Thyroid gland (tissue), 4 donors: ENCODE measurements around the gene TNS3. TPM values are rescaled to one million over a fixed set of nuclear protein-coding genes. Genes with fewer than 3 reads are reported as not detected.
A peak's percentile ranks its signal among the peaks of the same experiment; 100 is the strongest.

Experiments
- DNase-seq, 2 donors: peaks; one replicate each; pipeline ENCODE4 v3.0.0-alpha.2; 2019
- H3K27ac ChIP-seq, 3 donors: fragments of 200-600 bp; sonication (generic); 1 replicate in 2 of 3; 2 replicates in 1 of 3; pipeline ENCODE4 v1.5.1; 2016 to 2019; ENCODE audit warnings: mild to moderate bottlenecking in 1 of 3, moderate library complexity in 1 of 3
- H3K27me3 ChIP-seq: fragments of 200-600 bp; sonication (generic); one replicate; pipeline ENCODE4 v1.5.1; 2019
- H3K36me3 ChIP-seq, 2 donors: fragments of 200-600 bp; sonication (generic); one replicate each; pipeline ENCODE4 v1.5.1; 2016 to 2019
- H3K4me1 ChIP-seq, 2 donors: fragments of 200-600 bp; sonication (generic); one replicate each; pipeline ENCODE4 v1.5.1; 2017 to 2019
- H3K4me3 ChIP-seq, 3 donors: fragments of 200-600 bp; sonication (generic); replicated peaks in 1 of 3; 1 replicate in 2 of 3; 2 replicates in 1 of 3; pipeline ENCODE4 v1.5.1; 2016; ENCODE audit warnings: mild to moderate bottlenecking in 1 of 3
- H3K9me3 ChIP-seq: fragments of 200-600 bp; sonication (generic); one replicate; pipeline ENCODE4 v1.5.1; 2017
- CTCF ChIP-seq, 6 experiments: fragments of 200-600 bp in 3 of 6; fragments of 450-650 bp in 3 of 6; sonication (generic) in 3 of 6; IDR thresholded peaks; one replicate each; pipeline ENCODE4 v1.5.1; 2016 to 2019; ENCODE audit warnings: antibody characterized with exemption in 6 of 6, mild to moderate bottlenecking in 2 of 6, inconsistent platforms in 1 of 6, moderate library complexity in 1 of 6
- POLR2A ChIP-seq, 2 donors: fragments of 450-650 bp; IDR thresholded peaks; one replicate each; pipeline ENCODE4 v1.6.1; 2017; ENCODE audit warnings: antibody characterized with exemption in 2 of 2, mild to moderate bottlenecking in 2 of 2, moderate library complexity in 1 of 2
- WGBS, 2 donors: methylation state at CpG; one replicate each; pipeline ENCODE4 v1.1.5; 2017; 5-methylcytosine and 5-hydroxymethylcytosine counted together
- intact Hi-C: fragments of 100-400 bp; cut with DNase I; formaldehyde crosslinking; loops from one replicate; pipeline ENCODE4 v1.15.1; 2023
- total RNA-seq, 4 donors: library from RNA; depleted of rRNA; stranded (reverse); fragments of >200 nt; gene quantifications; one replicate each; pipeline ENCODE4 v1.2.3, GENCODE V29; 2016

Gene TNS3
- total RNA-seq, 4 donors from 2014 or later: 65.8 to 93.0 (median 80.7) TPM

GRCh38 chr7:47484457-47484856, 97.5 kb downstream of the TNS3 start:
- no peak for TF ChIP-seq CTCF (IDR thresholded peaks at IDR 0.05)
- no peak for TF ChIP-seq POLR2A (IDR thresholded peaks at IDR 0.05)
- Histone ChIP-seq H3K27me3 (no peaks in the 10 kb centered on the region), H3K36me3 (no peaks in the 10 kb centered on the region), H3K4me1 (peaks cover 18 to 59% of the 10 kb centered on the region in 2 donors), H3K9me3 (no peaks in the 10 kb centered on the region), H3K27ac (no peak overlapping the region), H3K4me3 (no peak overlapping the region)
- WGBS, 2 donors: 92 to 96% methylated on average over 5 to 7 of the region's 7 CpGs
- DNase-seq: no peak
- intact Hi-C loops: no loop called here

GRCh38 chr7:47483604-47484273, 98.2 kb downstream of the TNS3 start:
- Histone ChIP-seq H3K4me1 (peaks cover 18 to 62% of the 10 kb centered on the region in 2 donors), H3K4me3 (no peak overlapping the region), H3K27me3 (no peaks in the 10 kb centered on the region), H3K36me3 (no peaks in the 10 kb centered on the region), H3K27ac (no peak overlapping the region), H3K9me3 (no peaks in the 10 kb centered on the region)
- no peak for TF ChIP-seq POLR2A (IDR thresholded peaks at IDR 0.05)
- no peak for TF ChIP-seq CTCF (IDR thresholded peaks at IDR 0.05)
- intact Hi-C loops: no loop called here
- WGBS, 2 donors: 90 to 92% methylated on average over 15 to 16 of the region's 16 CpGs
- no peak for DNase-seq

GRCh38 chr7:47482013-47482875, 99.7 kb downstream of the TNS3 start:
- Histone ChIP-seq H3K27me3 (no peaks in the 10 kb centered on the region), H3K4me1 (peaks cover 21 to 67% of the 10 kb centered on the region in 2 donors), H3K27ac (peak overlapping the region in 2 of 3 donors; percentile 36 to 72), H3K4me3 (no peak overlapping the region), H3K9me3 (no peaks in the 10 kb centered on the region), H3K36me3 (no peaks in the 10 kb centered on the region)
- intact Hi-C loops: no loop called here
- TF ChIP-seq CTCF (IDR thresholded peaks at IDR 0.05) (no peak), POLR2A (IDR thresholded peaks at IDR 0.05) (no peak)
- 66 to 68% methylated on average over 15 of the region's 15 CpGs for WGBS, 2 donors
- DNase-seq: peak in 1 of 2 donors; percentile 39

GRCh38 chr7:47481541-47482012, 100.3 kb downstream of the TNS3 start:
- DNase-seq: no peak
- intact Hi-C loops: no loop called here
- no peak overlapping the region for H3K4me3 ChIP-seq
- peak overlapping the region in 2 of 3 donors; percentile 36 to 72 for H3K27ac ChIP-seq
- 96 to 98% methylated on average over 6 to 7 of the region's 7 CpGs for WGBS, 2 donors
- no peaks in the 10 kb centered on the region for H3K9me3 ChIP-seq
- no peaks in the 10 kb centered on the region for H3K36me3 ChIP-seq
- peaks cover 23 to 73% of the 10 kb centered on the region in 2 donors for H3K4me1 ChIP-seq
- no peaks in the 10 kb centered on the region for H3K27me3 ChIP-seq
- no peak for TF ChIP-seq CTCF (IDR thresholded peaks at IDR 0.05)
- no peak for TF ChIP-seq POLR2A (IDR thresholded peaks at IDR 0.05)
